HFFc6 (cell line): ENCODE results near the gene RSU1. TPM values are rescaled to one million over a fixed set of nuclear protein-coding genes. Genes with fewer than 3 reads are reported as not detected.

Experiments
- DNase-seq: peaks from one replicate; pipeline ENCODE4 v3.0.0-alpha.2; 2018
- H3K27ac Mint-ChIP-seq: 2 replicates; pipeline ENCODE4 v1.8.0; 2020; ENCODE audit warnings: mild to moderate bottlenecking, mixed read lengths
- H3K27me3 Mint-ChIP-seq: 2 replicates; pipeline ENCODE4 v1.8.0; 2021; ENCODE audit warnings: mild to moderate bottlenecking, moderate library complexity, mixed read lengths; ENCODE audit not compliant: insufficient read depth
- H3K36me3 Mint-ChIP-seq: 2 replicates; pipeline ENCODE4 v1.8.0; 2021; ENCODE audit warnings: low read depth, mixed read lengths
- H3K4me1 Mint-ChIP-seq: 2 replicates; pipeline ENCODE4 v1.8.0; 2020; ENCODE audit warnings: low read depth, mixed read lengths
- H3K4me3 Mint-ChIP-seq: 2 replicates; pipeline ENCODE4 v1.8.0; 2020; ENCODE audit warnings: mild to moderate bottlenecking, moderate library complexity, mixed read lengths
- H3K9me3 Mint-ChIP-seq: 2 replicates; pipeline ENCODE4 v1.8.0; 2020; ENCODE audit warnings: mild to moderate bottlenecking, mixed read lengths
- CTCF ChIP-seq: fragments of 200-600 bp; sonication (generic); IDR thresholded peaks from 2 replicates; pipeline ENCODE4 v1.5.0; 2021; ENCODE audit warnings: antibody characterized with exemption, mild to moderate bottlenecking
- total RNA-seq, 6 experiments: library from RNA; stranded (reverse); fragmentation: NEBNext Ultra II Directional; extraction: Animal tissue kit (Norgen Biotek cat#: 25700); gene quantifications; 2 replicates in 1 of 6; 3 replicates in 5 of 6; pipeline ENCODE4 v1.2.3, GENCODE V29; 2021

RSU1 gene
- total RNA-seq, 6 experiments from 2014 or later: 182 to 239 (median 205) TPM

- H3K4me3 Mint-ChIP-seq: no peak overlapping the region
- H3K4me1 Mint-ChIP-seq: peaks cover 7% of the 10 kb centered on the region; the same call in 1 of the 2 replicates
- H3K9me3 Mint-ChIP-seq: no peaks in the 10 kb centered on the region; the same call in 1 of the 2 replicates
- no peak overlapping the region for H3K27ac Mint-ChIP-seq
- no peak for TF ChIP-seq CTCF
- H3K27me3 Mint-ChIP-seq: no peaks in the 10 kb centered on the region; the same call in 1 of the 2 replicates
- DNase-seq: no peak
- H3K36me3 Mint-ChIP-seq: peaks cover 51% of the 10 kb centered on the region
Observed at GRCh38 chr10:16728266-16728665, 89.0 kb downstream of the RSU1 start.

- Mint-ChIP-seq H3K9me3 (no peaks in the 10 kb centered on the region; the same call in 1 of the 2 replicates), H3K4me1 (peaks cover 7% of the 10 kb centered on the region; the same call in 1 of the 2 replicates), H3K4me3 (no peak overlapping the region), H3K36me3 (peaks cover 51% of the 10 kb centered on the region), H3K27me3 (no peaks in the 10 kb centered on the region; the same call in 1 of the 2 replicates), H3K27ac (no peak overlapping the region)
- TF ChIP-seq CTCF: no peak
- no peak for DNase-seq
Observed at GRCh38 chr10:16727666-16728065, 89.6 kb downstream of the RSU1 start.

GRCh38 chr10:16724509-16724908 is 92.7 kb downstream of the RSU1 start:
- peaks cover 7% of the 10 kb centered on the region; the same call in 1 of the 2 replicates for H3K4me1 Mint-ChIP-seq
- H3K4me3 Mint-ChIP-seq: no peak overlapping the region
- no peak for TF ChIP-seq CTCF
- H3K27ac Mint-ChIP-seq: no peak overlapping the region
- H3K27me3 Mint-ChIP-seq: no peaks in the 10 kb centered on the region; the same call in 1 of the 2 replicates
- H3K36me3 Mint-ChIP-seq: peaks cover 51% of the 10 kb centered on the region
- DNase-seq: no peak
- H3K9me3 Mint-ChIP-seq: no peaks in the 10 kb centered on the region; the same call in 1 of the 2 replicates

GRCh38 chr10:16720812-16721211 is 96.4 kb downstream of the RSU1 start:
- Mint-ChIP-seq H3K36me3 (peaks cover 35% of the 10 kb centered on the region), H3K4me3 (no peak overlapping the region), H3K4me1 (peaks cover 13% of the 10 kb centered on the region), H3K27ac (no peak overlapping the region), H3K9me3 (no peaks in the 10 kb centered on the region), H3K27me3 (peaks cover 4% of the 10 kb centered on the region; the same call in 1 of the 2 replicates)
- TF ChIP-seq CTCF: no peak
- DNase-seq: no peak

- Mint-ChIP-seq H3K4me3 (peak overlapping the region; percentile 65; the same call in 1 of the 2 replicates), H3K4me1 (peaks cover 13% of the 10 kb centered on the region), H3K27ac (peak overlapping the region; percentile 31; the same call in 1 of the 2 replicates), H3K36me3 (peaks cover 65% of the 10 kb centered on the region), H3K9me3 (peaks cover 14% of the 10 kb centered on the region), H3K27me3 (peaks cover 12% of the 10 kb centered on the region)
- no peak for TF ChIP-seq CTCF
- DNase-seq: no peak
Observed at GRCh38 chr10:16717622-16718395, 99.4 kb downstream of the RSU1 start.
